Thyroid gland (tissue), 4 donors: ENCODE results near the gene FAM120A. TPM values are rescaled to one million over a fixed set of nuclear protein-coding genes. Genes with fewer than 3 reads are reported as not detected.

Experiments
- DNase-seq, 2 donors: peaks; one replicate each; pipeline ENCODE4 v3.0.0-alpha.2; 2019
- H3K27ac ChIP-seq, 3 donors: fragments of 200-600 bp; sonication (generic); 1 replicate in 2 of 3; 2 replicates in 1 of 3; pipeline ENCODE4 v1.5.1; 2016 to 2019; ENCODE audit warnings: mild to moderate bottlenecking in 1 of 3, moderate library complexity in 1 of 3
- H3K27me3 ChIP-seq: fragments of 200-600 bp; sonication (generic); one replicate; pipeline ENCODE4 v1.5.1; 2019
- H3K36me3 ChIP-seq, 2 donors: fragments of 200-600 bp; sonication (generic); one replicate each; pipeline ENCODE4 v1.5.1; 2016 to 2019
- H3K4me1 ChIP-seq, 2 donors: fragments of 200-600 bp; sonication (generic); one replicate each; pipeline ENCODE4 v1.5.1; 2017 to 2019
- H3K4me3 ChIP-seq, 3 donors: fragments of 200-600 bp; sonication (generic); replicated peaks in 1 of 3; 1 replicate in 2 of 3; 2 replicates in 1 of 3; pipeline ENCODE4 v1.5.1; 2016; ENCODE audit warnings: mild to moderate bottlenecking in 1 of 3
- H3K9me3 ChIP-seq: fragments of 200-600 bp; sonication (generic); one replicate; pipeline ENCODE4 v1.5.1; 2017
- CTCF ChIP-seq, 6 experiments: fragments of 200-600 bp in 3 of 6; fragments of 450-650 bp in 3 of 6; sonication (generic) in 3 of 6; IDR thresholded peaks; one replicate each; pipeline ENCODE4 v1.5.1; 2016 to 2019; ENCODE audit warnings: antibody characterized with exemption in 6 of 6, mild to moderate bottlenecking in 2 of 6, inconsistent platforms in 1 of 6, moderate library complexity in 1 of 6
- POLR2A ChIP-seq, 2 donors: fragments of 450-650 bp; IDR thresholded peaks; one replicate each; pipeline ENCODE4 v1.6.1; 2017; ENCODE audit warnings: antibody characterized with exemption in 2 of 2, mild to moderate bottlenecking in 2 of 2, moderate library complexity in 1 of 2
- WGBS, 2 donors: methylation state at CpG; one replicate each; pipeline ENCODE4 v1.1.5; 2017; 5-methylcytosine and 5-hydroxymethylcytosine counted together
- intact Hi-C: fragments of 100-400 bp; cut with DNase I; formaldehyde crosslinking; loops from one replicate; pipeline ENCODE4 v1.15.1; 2023
- total RNA-seq, 4 donors: library from RNA; depleted of rRNA; stranded (reverse); fragments of >200 nt; gene quantifications; one replicate each; pipeline ENCODE4 v1.2.3, GENCODE V29; 2016

FAM120A gene
- total RNA-seq, 4 donors from 2014 or later: 78.1 to 118 (median 111) TPM

- H3K27ac ChIP-seq: no peak overlapping the region
- TF ChIP-seq POLR2A (IDR thresholded peaks at IDR 0.05) (no peak), CTCF (IDR thresholded peaks at IDR 0.05) (no peak)
- H3K27me3 ChIP-seq: no peaks in the 10 kb centered on the region
- no peaks in the 10 kb centered on the region for H3K9me3 ChIP-seq
- DNase-seq: peak; percentile 39 to 54
- WGBS, 2 donors: 60 to 62% methylated on average over 11 of the region's 11 CpGs
- intact Hi-C loops: no loop called here
- peaks cover 27 to 43% of the 10 kb centered on the region in 2 donors for H3K4me1 ChIP-seq
- peaks cover 0 to 4% of the 10 kb centered on the region in 2 donors for H3K36me3 ChIP-seq
- H3K4me3 ChIP-seq: no peak overlapping the region
Measured at GRCh38 chr9:93546356-93546755, 94.9 kb downstream of the FAM120A start.

DNA sequence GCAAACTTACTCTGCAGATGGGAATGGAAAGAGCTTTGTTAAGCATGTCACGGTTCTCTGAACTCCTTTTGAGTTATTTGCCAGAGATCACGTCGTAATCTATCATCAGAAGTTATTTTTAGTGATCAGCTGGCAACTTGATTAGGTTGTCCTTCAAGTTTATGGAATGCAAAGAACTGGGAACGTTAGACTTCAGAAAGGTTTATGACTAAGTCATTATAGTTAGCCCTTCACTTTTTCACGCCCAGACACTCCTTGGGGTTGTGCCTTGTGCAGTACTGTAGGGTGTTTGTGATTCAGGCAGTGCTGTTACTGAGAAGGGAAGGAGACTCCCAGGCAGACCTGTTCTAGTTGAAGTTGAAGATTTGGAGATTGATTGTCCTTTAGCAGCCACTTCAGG is 98.1 kb downstream of the FAM120A start:
- H3K4me1 ChIP-seq: peaks cover 19 to 29% of the 10 kb centered on the region in 2 donors
- H3K27me3 ChIP-seq: no peaks in the 10 kb centered on the region
- no peaks in the 10 kb centered on the region for H3K9me3 ChIP-seq
- peak overlapping the region; percentile 41 to 68 (median 63) for H3K27ac ChIP-seq
- DNase-seq: peak in 1 of 2 donors; percentile 12
- no peak overlapping the region for H3K4me3 ChIP-seq
- intact Hi-C loops: no loop called here
- WGBS, 2 donors: 38 to 40% methylated on average over 5 of the region's 5 CpGs
- peaks cover 0 to 6% of the 10 kb centered on the region in 2 donors for H3K36me3 ChIP-seq
- no peak for TF ChIP-seq POLR2A (IDR thresholded peaks at IDR 0.05)
- no peak for TF ChIP-seq CTCF (IDR thresholded peaks at IDR 0.05)

GRCh38 chr9:93552923-93553322 is 101.4 kb downstream of the FAM120A start:
- Histone ChIP-seq H3K9me3 (no peaks in the 10 kb centered on the region), H3K27ac (no peak overlapping the region), H3K4me3 (no peak overlapping the region), H3K36me3 (peaks cover 5 to 8% of the 10 kb centered on the region in 2 donors), H3K4me1 (peaks cover 14 to 17% of the 10 kb centered on the region in 2 donors), H3K27me3 (no peaks in the 10 kb centered on the region)
- DNase-seq: no peak
- 96 to 100% methylated on average over 1 of the region's 1 CpG for WGBS, 2 donors
- no peak for TF ChIP-seq CTCF (IDR thresholded peaks at IDR 0.05)
- no peak for TF ChIP-seq POLR2A (IDR thresholded peaks at IDR 0.05)
- intact Hi-C loops: no loop called here

- intact Hi-C loops: no loop called here
Measured at GRCh38 chr9:93555370-93555769, 103.9 kb downstream of the FAM120A start.

More at GRCh38 chr9:93555370-93555769, 103.9 kb downstream of the FAM120A start:
- WGBS, 2 donors: 86 to 92% methylated on average over 4 of the region's 4 CpGs
- Histone ChIP-seq H3K27me3 (no peaks in the 10 kb centered on the region), H3K9me3 (no peaks in the 10 kb centered on the region), H3K27ac (no peak overlapping the region), H3K36me3 (peaks cover 17 to 26% of the 10 kb centered on the region in 2 donors), H3K4me3 (no peak overlapping the region), H3K4me1 (peaks cover under 1% of the 10 kb centered on the region in 2 donors)
- TF ChIP-seq CTCF (IDR thresholded peaks at IDR 0.05) (no peak), POLR2A (IDR thresholded peaks at IDR 0.05) (no peak)
- DNase-seq: no peak
